OCI-LY3 (cell line): ENCODE measurements around the gene SF3B5.
"Not testable (repeated sequence)": the region's sequence is repeated elsewhere in the genome, so short reads cannot be mapped to it uniquely, and the experiment has no call there.

Experiments used
- EZH2phosphoT487 ChIP-seq: fragments of 200-600 bp; shearing (Covaris generic); IDR thresholded peaks from 2 replicates; pipeline ENCODE4 v1.6.1; 2018; ENCODE audit warnings: antibody characterized with exemption, mixed run types, low read depth
- TF ChIP-seq, protein P1 (sequence below): fragments of 200-600, 300-600 bp; sonication (generic); IDR thresholded peaks from 2 replicates; pipeline ENCODE4 v1.5.1; 2014; ENCODE audit warnings: antibody characterized with exemption, low read length, low read depth

DNA sequence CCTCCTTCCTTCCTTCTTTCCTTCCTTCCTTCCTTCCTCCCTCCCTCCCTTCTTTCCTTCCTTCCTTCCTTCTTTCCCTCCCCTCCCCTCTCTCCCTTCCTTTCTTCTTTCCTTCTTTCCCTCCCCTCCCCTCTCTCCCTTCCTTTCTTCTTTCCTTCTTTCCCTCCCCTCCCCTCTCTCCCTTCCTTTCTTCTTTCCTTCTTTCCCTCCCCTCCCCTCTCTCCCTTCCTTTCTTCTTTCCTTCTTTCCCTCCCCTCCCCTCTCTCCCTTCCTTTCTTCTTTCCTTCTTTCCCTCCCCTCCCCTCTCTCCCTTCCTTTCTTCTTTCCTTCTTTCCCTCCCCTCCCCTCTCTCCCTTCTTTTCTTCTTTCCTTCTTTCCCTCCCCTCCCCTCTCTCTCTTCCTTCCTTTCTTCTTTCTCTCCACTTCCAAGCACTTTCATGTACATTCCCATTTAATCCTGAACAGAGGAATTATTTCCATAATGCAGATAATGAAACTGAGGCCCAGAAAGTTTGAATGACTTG lies 36.9 kb upstream of the SF3B5 start:
- TF ChIP-seq EZH2phosphoT487, result not testable (repeated sequence)
- TF ChIP-seq, protein P1, sequence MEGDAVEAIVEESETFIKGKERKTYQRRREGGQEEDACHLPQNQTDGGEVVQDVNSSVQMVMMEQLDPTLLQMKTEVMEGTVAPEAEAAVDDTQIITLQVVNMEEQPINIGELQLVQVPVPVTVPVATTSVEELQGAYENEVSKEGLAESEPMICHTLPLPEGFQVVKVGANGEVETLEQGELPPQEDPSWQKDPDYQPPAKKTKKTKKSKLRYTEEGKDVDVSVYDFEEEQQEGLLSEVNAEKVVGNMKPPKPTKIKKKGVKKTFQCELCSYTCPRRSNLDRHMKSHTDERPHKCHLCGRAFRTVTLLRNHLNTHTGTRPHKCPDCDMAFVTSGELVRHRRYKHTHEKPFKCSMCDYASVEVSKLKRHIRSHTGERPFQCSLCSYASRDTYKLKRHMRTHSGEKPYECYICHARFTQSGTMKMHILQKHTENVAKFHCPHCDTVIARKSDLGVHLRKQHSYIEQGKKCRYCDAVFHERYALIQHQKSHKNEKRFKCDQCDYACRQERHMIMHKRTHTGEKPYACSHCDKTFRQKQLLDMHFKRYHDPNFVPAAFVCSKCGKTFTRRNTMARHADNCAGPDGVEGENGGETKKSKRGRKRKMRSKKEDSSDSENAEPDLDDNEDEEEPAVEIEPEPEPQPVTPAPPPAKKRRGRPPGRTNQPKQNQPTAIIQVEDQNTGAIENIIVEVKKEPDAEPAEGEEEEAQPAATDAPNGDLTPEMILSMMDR, result not testable (repeated sequence)
